ENCODE data around the gene CREG2.

CREG2 gene

GRCh38 chr2:101409699-101410098 lies 22.4 kb upstream of the CREG2 start:
- no peak overlapping the region for H3K4me3 ChIP-seq (ENCODE audit: low read length)
- TF ChIP-seq, protein P1, sequence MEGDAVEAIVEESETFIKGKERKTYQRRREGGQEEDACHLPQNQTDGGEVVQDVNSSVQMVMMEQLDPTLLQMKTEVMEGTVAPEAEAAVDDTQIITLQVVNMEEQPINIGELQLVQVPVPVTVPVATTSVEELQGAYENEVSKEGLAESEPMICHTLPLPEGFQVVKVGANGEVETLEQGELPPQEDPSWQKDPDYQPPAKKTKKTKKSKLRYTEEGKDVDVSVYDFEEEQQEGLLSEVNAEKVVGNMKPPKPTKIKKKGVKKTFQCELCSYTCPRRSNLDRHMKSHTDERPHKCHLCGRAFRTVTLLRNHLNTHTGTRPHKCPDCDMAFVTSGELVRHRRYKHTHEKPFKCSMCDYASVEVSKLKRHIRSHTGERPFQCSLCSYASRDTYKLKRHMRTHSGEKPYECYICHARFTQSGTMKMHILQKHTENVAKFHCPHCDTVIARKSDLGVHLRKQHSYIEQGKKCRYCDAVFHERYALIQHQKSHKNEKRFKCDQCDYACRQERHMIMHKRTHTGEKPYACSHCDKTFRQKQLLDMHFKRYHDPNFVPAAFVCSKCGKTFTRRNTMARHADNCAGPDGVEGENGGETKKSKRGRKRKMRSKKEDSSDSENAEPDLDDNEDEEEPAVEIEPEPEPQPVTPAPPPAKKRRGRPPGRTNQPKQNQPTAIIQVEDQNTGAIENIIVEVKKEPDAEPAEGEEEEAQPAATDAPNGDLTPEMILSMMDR (conservative IDR thresholded peaks at IDR 0.05; ENCODE audit: low read length), result no peak
- DNase-seq (ENCODE audit: low read depth), result no peak

DNA sequence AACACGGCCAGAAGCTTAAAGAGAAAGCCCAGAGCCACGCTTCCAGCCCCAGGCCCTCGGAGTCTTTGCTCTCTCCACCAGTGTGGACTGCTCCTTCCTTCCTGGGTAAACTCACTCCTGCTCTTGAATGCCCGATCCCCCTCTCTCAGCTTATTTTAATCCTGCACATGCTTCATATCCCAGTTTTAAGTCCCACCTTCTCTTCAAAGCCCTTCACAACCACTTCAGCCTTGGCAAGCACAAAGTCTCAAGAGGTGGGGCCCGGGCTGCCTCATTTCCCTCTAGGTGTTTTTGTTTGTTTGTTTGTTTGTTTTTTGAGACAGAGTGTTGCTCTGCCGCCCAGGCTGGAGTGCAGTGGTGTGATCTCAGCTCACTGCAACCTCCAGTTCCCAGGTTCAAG lies 21.6 kb upstream of the CREG2 start:
- TF ChIP-seq, protein P1 (conservative IDR thresholded peaks at IDR 0.05; ENCODE audit: low read length), result no peak
- no peak for DNase-seq (ENCODE audit: low read depth)
- H3K4me3 ChIP-seq (ENCODE audit: low read length), result no peak overlapping the region

DNA sequence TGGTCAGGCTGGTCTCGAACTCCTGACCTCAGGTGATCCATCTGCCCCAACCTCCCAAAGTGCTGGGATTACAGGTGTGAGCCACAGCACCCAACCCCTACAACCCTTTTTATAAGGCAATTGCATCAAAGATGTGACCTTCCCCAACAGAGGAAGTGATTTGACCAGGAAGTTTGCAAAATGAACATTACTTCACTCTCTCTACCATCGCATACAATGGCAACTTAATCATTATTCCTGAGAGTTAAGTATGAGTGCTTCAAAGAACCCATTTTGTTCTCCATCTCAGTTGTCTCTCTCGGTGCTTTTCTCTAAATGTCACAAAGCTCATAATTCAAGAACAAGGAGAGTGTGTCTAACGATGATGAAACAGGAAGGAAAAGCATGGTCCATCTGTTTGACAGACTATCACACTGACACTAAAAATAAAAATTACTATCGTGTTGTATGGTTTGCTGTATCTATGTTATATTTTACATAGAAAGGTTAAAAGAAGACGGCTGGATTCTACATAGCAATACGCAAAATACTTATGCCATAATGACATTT lies 18.1 kb upstream of the CREG2 start:
- no peak overlapping the region for H3K4me3 ChIP-seq (ENCODE audit: low read length)
- TF ChIP-seq, protein P1 (conservative IDR thresholded peaks at IDR 0.05; ENCODE audit: low read length), result no peak
- no peak for DNase-seq (ENCODE audit: low read depth)

- no peak for DNase-seq (ENCODE audit: low read depth)
- no peak overlapping the region for H3K4me3 ChIP-seq (ENCODE audit: low read length)
- TF ChIP-seq, protein P1 (conservative IDR thresholded peaks at IDR 0.05; ENCODE audit: low read length), result no peak
Measured at GRCh38 chr2:101403745-101404144, 16.4 kb upstream of the CREG2 start.

- TF ChIP-seq, protein P1 (conservative IDR thresholded peaks at IDR 0.05; ENCODE audit: low read length), result no peak
- DNase-seq (ENCODE audit: low read depth), result no peak
- no peak overlapping the region for H3K4me3 ChIP-seq (ENCODE audit: low read length)
Measured at GRCh38 chr2:101402630-101403029, 15.3 kb upstream of the CREG2 start.

DNA sequence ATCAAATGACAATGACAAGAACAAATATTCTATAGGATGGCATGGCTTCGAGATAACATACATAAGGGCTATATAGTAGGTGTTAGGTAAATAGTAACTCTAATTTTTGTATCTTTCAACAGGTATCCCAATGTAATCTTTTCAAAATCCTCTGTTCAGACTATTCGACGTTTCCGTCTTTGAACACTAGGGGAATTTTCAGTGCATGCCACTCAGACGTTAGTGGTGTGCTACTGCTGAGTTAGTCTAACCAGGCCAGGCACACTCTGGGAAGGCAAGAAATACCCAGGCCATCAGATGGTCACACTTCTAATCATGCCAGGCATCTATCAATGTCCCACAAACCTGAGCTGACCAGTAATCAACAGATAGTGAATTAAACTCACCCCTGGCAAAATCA lies 14.6 kb upstream of the CREG2 start:
- DNase-seq (ENCODE audit: low read depth), result no peak
- no peak overlapping the region for H3K4me3 ChIP-seq (ENCODE audit: low read length)
- TF ChIP-seq, protein P1 (conservative IDR thresholded peaks at IDR 0.05; ENCODE audit: low read length), result no peak

DNA sequence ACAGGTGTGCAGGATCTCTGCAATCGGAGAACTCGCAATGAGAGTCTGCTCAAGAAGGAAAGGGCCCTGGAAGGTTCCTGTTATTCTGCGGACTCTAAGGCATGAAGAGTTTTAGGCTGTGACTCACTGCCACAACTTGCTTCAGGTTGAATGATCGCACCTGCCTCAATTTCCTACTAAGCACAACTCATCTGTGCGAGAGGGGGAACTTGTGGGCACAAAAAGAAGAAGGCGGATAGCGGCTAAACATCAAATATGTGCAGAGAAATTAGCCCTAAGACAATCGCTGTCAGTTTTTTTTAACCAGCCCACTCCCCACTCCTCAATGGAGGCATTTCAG lies 14.0 kb upstream of the CREG2 start:
- DNase-seq (ENCODE audit: low read depth), result no peak
- TF ChIP-seq, protein P1 (conservative IDR thresholded peaks at IDR 0.05; ENCODE audit: low read length), result no peak
- no peak overlapping the region for H3K4me3 ChIP-seq (ENCODE audit: low read length)
